ENCODE results near the gene CCDC97.
A peak's percentile ranks its signal among the peaks of the same experiment; 100 is the strongest.
"Not testable (repeated sequence)": the region's sequence is repeated elsewhere in the genome, so short reads cannot be mapped to it uniquely, and the experiment has no call there.

Gene CCDC97

GRCh38 chr19:41344162-41344561 lies 34.2 kb downstream of the CCDC97 start:
- no peak for DNase-seq

- not testable (repeated sequence) for DNase-seq
These were observed 36.9 kb downstream of the CCDC97 start for GRCh38 chr19:41346916-41347315.

- peak in 3 of 6 experiments; percentile 66 to 75 (median 69) for DNase-seq
These were observed 40.9 kb downstream of the CCDC97 start for GRCh38 chr19:41350735-41351338.

GRCh38 chr19:41351339-41352245 lies 41.6 kb downstream of the CCDC97 start:
- peak; percentile 77 to 90 (median 84) for DNase-seq

- DNase-seq = no peak
These were observed 42.3 kb downstream of the CCDC97 start for GRCh38 chr19:41352279-41352608.

GRCh38 chr19:41352609-41353465 lies 42.9 kb downstream of the CCDC97 start:
- DNase-seq = peak; percentile 44 to 70 (median 64)

- DNase-seq = peak; percentile 90 to 94 (median 94)
These were observed 43.7 kb downstream of the CCDC97 start, which contains the start of gene TGFB1 for GRCh38 chr19:41353466-41354342. Gene TGFB1 (minus strand): TSS chr19:41353922. CDS start chr19:41353044, 878 bp downstream.

- no peak for DNase-seq
These were observed 44.5 kb downstream of the CCDC97 start for GRCh38 chr19:41354343-41354953.

- DNase-seq = no peak
These were observed 45.1 kb downstream of the CCDC97 start for GRCh38 chr19:41355035-41355434.

GRCh38 chr19:41355802-41356201 lies 45.8 kb downstream of the CCDC97 start:
- no peak for DNase-seq

GRCh38 chr19:41356984-41357739 lies 47.2 kb downstream of the CCDC97 start:
- peak in 4 of 6 experiments; percentile 12 to 50 (median 35) for DNase-seq

GRCh38 chr19:41357746-41358145 lies 47.8 kb downstream of the CCDC97 start:
- DNase-seq = no peak

- no peak for DNase-seq
These were observed 49.8 kb downstream of the CCDC97 start for GRCh38 chr19:41359741-41360140.

GRCh38 chr19:41362143-41362847 lies 52.3 kb downstream of the CCDC97 start:
- no peak for DNase-seq

- DNase-seq = no peak
These were observed 53.4 kb downstream of the CCDC97 start for GRCh38 chr19:41363371-41363752.

GRCh38 chr19:41363753-41364523 lies 54.0 kb downstream of the CCDC97 start, which contains the start of gene B9D2:
Gene B9D2 (minus strand): TSS chr19:41364149. CDS start chr19:41363519, 630 bp downstream.
- peak; percentile 93 to 100 (median 98) for DNase-seq

GRCh38 chr19:41364524-41365391 lies 54.8 kb downstream of the CCDC97 start:
- DNase-seq = no peak

GRCh38 chr19:41366089-41366488 lies 56.1 kb downstream of the CCDC97 start:
- DNase-seq = no peak

All from stimulated activated naive CD4-positive, alpha-beta T cell (primary cell).